Neural cell (in vitro differentiated cells): ENCODE data around the gene GLRX.

Experiments used
- CTCF ChIP-seq: fragments of 450-650 bp; IDR thresholded peaks from 2 replicates; pipeline ENCODE4 v1.5.1; 2014; ENCODE audit warnings: antibody characterized with exemption, mild to moderate bottlenecking, moderate library complexity; ENCODE audit not compliant: poor library complexity, severe bottlenecking
- EP300 ChIP-seq: fragments of 450-650 bp; conservative IDR thresholded peaks from 2 replicates; pipeline ENCODE4 v1.6.1; 2014; ENCODE audit warnings: antibody characterized with exemption, mild to moderate bottlenecking, moderate library complexity; ENCODE audit not compliant: poor library complexity, severe bottlenecking

- TF ChIP-seq EP300 (no peak), CTCF (no peak)
Measured at GRCh38 chr5:95823218-95823737, 752 bp upstream of the GLRX start.
